ENCODE measurements around the gene STON2.

- TF ChIP-seq CTCF (IDR thresholded peaks at IDR 0.05) (no peak), POLR2A (IDR thresholded peaks at IDR 0.05) (no peak)
Measured at GRCh38 chr14:81400852-81401251, 728 bp upstream of the STON2 start.

Data from ovary (tissue), 3 donors.